GM13976 (cell line): Measurements from ENCODE around the gene KCNH2.

Experiments
- DNase-seq: peaks from one replicate; pipeline ENCODE4 v3.0.0; 2012; ENCODE audit warnings: low spot score
- in situ Hi-C: fragments of 300-500 bp; cut with MboI; formaldehyde crosslinking; loops from one replicate; pipeline ENCODE4 v1.12.0; 2022; ENCODE audit warnings: low sequenced_read_pairs, mixed read lengths, inconsistent platforms; ENCODE audit not compliant: unreplicated experiment
- TF ChIP-seq, protein P1 (sequence below): IDR thresholded peaks from 2 replicates; pipeline ENCODE4 v1.5.1; 2012; ENCODE audit warnings: borderline replicate concordance, mild to moderate bottlenecking; ENCODE audit not compliant: insufficient read depth; ENCODE audit errors: extremely low read depth, missing control alignments, control extremely low read depth

KCNH2 gene

DNA sequence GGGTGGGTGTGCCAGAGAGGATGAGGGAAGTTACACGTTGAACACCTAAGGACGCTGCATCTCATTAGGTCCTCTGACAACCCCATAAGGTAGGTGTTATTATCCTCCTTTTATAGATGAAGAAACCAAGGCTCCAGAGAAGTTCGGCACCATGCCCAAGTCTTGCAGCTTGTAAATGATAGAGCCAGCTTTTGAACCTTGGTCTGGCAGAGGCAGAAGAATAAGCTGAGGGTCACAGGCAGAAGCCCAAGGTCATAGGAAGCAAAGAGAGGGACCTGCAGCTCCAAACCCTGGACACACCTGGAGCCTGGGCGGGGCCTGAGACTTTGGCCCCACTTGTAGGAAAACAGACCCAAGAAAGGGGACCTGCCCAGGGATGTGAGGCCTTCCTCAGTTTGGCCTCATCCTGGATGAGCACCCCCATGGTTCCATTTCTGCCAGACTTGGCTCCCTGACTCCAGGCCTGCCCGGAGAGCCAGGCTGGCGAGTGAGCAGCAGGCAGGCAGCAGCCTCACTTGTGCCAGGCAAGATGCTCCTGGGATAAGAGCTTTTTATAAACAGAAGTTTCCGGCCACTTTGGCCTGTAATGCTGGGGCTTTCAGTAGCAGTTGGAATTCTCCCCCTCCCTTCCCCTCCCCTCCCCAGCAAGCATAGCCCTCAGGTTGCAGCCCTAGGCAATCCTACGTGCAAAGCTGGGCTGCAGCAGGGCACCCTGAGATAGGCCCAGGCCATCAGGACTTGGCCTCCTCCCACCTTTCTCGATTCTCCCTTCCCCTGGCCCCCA lies 2.4 kb downstream of the KCNH2 start:
- DNase-seq: no peak
- in situ Hi-C loops: no loop called here
- TF ChIP-seq, protein P1, sequence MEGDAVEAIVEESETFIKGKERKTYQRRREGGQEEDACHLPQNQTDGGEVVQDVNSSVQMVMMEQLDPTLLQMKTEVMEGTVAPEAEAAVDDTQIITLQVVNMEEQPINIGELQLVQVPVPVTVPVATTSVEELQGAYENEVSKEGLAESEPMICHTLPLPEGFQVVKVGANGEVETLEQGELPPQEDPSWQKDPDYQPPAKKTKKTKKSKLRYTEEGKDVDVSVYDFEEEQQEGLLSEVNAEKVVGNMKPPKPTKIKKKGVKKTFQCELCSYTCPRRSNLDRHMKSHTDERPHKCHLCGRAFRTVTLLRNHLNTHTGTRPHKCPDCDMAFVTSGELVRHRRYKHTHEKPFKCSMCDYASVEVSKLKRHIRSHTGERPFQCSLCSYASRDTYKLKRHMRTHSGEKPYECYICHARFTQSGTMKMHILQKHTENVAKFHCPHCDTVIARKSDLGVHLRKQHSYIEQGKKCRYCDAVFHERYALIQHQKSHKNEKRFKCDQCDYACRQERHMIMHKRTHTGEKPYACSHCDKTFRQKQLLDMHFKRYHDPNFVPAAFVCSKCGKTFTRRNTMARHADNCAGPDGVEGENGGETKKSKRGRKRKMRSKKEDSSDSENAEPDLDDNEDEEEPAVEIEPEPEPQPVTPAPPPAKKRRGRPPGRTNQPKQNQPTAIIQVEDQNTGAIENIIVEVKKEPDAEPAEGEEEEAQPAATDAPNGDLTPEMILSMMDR: no peak

- TF ChIP-seq, protein P1: peak; percentile 39
- peak; percentile 82 for DNase-seq
- in situ Hi-C loops: no loop called here
Observed at GRCh38 chr7:150974468-150975391, 3.4 kb downstream of the KCNH2 start.

- TF ChIP-seq, protein P1: no peak
- no peak for DNase-seq
- in situ Hi-C loops: no loop called here
Observed at GRCh38 chr7:150973571-150974451, 4.3 kb downstream of the KCNH2 start.

DNA sequence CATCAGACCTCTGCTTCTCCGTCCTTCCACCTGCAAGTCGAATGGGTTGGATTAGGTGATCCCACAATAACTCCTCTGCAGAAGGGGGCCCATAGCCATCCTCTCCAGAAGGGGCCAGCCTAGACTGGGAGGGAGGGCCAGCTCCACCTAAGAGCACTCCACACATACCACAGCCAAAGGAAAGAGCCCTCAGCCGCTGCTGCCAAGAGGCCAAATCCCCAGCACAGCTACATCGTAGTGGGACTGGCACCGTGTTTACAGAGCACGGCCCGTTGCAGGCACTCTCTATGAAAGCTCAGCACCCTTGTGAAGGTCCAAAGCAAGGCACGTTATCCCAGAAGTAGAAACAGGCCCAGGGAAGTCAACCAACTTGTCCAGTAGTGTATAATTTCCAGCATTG lies 5.4 kb downstream of the KCNH2 start:
- DNase-seq: no peak
- TF ChIP-seq, protein P1: no peak
- in situ Hi-C loops: no loop called here

DNA sequence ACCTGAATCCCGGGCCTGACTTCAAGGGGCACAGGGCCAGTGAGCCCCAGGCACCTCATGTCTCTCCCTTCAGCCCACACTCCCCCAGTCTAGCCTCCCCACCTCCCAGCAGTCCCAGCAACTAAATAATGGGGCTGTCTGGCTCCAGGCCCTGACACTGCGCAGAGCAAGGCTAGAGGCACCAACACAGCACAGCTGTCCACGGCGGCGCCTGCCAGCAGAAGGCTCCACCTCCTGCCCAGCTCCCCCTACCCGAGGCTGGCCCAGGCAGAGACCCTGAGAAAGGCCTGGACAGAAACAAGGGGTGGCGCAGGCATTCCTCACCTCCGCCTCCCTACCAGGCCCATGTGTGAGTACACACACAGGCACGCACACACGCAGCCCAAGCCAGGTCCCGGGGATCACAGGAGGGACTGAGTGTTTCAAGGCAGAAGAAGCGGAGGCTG lies 6.1 kb downstream of the KCNH2 start:
- DNase-seq: no peak
- TF ChIP-seq, protein P1: no peak
- in situ Hi-C loops: no loop called here

DNA sequence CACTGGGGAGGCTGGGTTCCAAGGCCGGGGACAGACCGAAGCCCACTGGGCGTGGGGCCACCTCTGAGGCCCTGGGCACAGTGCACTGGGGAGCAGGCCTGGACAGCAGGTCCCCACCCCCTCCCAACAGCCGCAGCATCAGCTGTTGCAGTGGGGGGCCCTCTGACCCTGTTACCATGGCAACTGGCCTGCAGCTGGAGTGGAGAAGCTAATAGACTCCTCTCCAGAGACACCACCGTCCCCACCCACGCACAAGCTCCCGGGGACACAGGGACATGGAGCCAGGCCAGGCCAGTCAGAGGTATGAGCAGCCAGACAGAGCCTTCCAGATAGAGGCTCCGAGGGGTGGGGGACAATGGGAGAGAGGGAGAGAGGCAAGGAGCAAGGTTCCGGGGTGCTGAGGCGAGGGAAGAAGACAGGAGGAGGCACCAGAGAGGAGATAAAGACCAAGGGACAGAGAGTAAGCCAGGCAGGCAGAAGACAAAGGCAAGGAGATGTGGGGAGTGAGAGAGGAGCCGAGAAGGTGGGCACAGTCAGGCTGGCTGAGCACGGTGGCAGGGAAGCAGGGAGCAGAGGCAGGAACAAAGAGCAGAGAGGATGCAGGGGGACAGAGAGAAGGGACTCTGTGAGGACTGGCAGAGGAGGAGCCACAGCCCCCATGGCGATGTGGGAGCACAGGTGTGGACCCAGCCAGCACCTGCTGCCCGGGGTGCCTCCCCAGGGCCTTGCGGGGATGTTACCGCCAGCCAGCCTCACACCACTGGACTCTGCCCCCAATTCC lies 6.7 kb downstream of the KCNH2 start:
- in situ Hi-C loops: no loop called here
- no peak for DNase-seq

More for the DNA sequence above, 6.7 kb downstream of the KCNH2 start:
- TF ChIP-seq, protein P1: no peak
